ENCODE data around the gene KCTD16. TPM values are rescaled to one million over a fixed set of nuclear protein-coding genes. Genes with fewer than 3 reads are reported as not detected.
A peak's percentile ranks its signal among the peaks of the same experiment; 100 is the strongest.

Gene KCTD16
- polyA plus RNA-seq, 5 donors, result 0.24 to 0.65 (median 0.39) TPM

GRCh38 chr5:144284931-144285502 lies 114.3 kb downstream of the KCTD16 start:
- DNase-seq, result no peak

GRCh38 chr5:144289277-144289676 lies 118.6 kb downstream of the KCTD16 start:
- no peak for DNase-seq

GRCh38 chr5:144292029-144292428 lies 121.4 kb downstream of the KCTD16 start:
- DNase-seq, result no peak

- DNase-seq, result no peak
Measured at GRCh38 chr5:144295284-144295683, 124.6 kb downstream of the KCTD16 start.

GRCh38 chr5:144297081-144297480 lies 126.4 kb downstream of the KCTD16 start:
- no peak for DNase-seq

GRCh38 chr5:144298658-144299057 lies 128.0 kb downstream of the KCTD16 start:
- no peak for DNase-seq

- no peak for DNase-seq
Measured at GRCh38 chr5:144304688-144305087, 134.0 kb downstream of the KCTD16 start.

- no peak for DNase-seq
Measured at GRCh38 chr5:144307736-144308135, 137.1 kb downstream of the KCTD16 start.

GRCh38 chr5:144308174-144308573 lies 137.5 kb downstream of the KCTD16 start:
- no peak for DNase-seq

GRCh38 chr5:144308906-144309670 lies 138.4 kb downstream of the KCTD16 start:
- DNase-seq, result peak; percentile 61 to 76

- no peak for DNase-seq
Measured at GRCh38 chr5:144310621-144311020, 139.9 kb downstream of the KCTD16 start.

- DNase-seq, result no peak
Measured at GRCh38 chr5:144313147-144313726, 142.6 kb downstream of the KCTD16 start.

- DNase-seq, result no peak
Measured at GRCh38 chr5:144315026-144315425, 144.4 kb downstream of the KCTD16 start.

GRCh38 chr5:144315994-144316634 lies 145.4 kb downstream of the KCTD16 start:
- DNase-seq, result no peak

GRCh38 chr5:144318011-144318410 lies 147.3 kb downstream of the KCTD16 start:
- no peak for DNase-seq

GRCh38 chr5:144318460-144318859 lies 147.8 kb downstream of the KCTD16 start:
- no peak for DNase-seq

GRCh38 chr5:144323181-144323580 lies 152.5 kb downstream of the KCTD16 start:
- DNase-seq, result no peak

- DNase-seq, result no peak
Measured at GRCh38 chr5:144325532-144325931, 154.9 kb downstream of the KCTD16 start.

- DNase-seq, result no peak
Measured at GRCh38 chr5:144328494-144328893, 157.8 kb downstream of the KCTD16 start.

GRCh38 chr5:144328980-144329379 lies 158.3 kb downstream of the KCTD16 start:
- no peak for DNase-seq

- DNase-seq, result no peak
Measured at GRCh38 chr5:144329681-144330080, 159.0 kb downstream of the KCTD16 start.

- no peak for DNase-seq
Measured at GRCh38 chr5:144331361-144331760, 160.7 kb downstream of the KCTD16 start.

- no peak for DNase-seq
Measured at GRCh38 chr5:144332265-144332664, 161.6 kb downstream of the KCTD16 start.
